Measurements from ENCODE around the gene STUM.

STUM gene

GRCh38 chr1:226550672-226551041 is 2.1 kb downstream of the STUM start:
- DNase-seq (ENCODE audit: low read depth), result no peak
- no peak for TF ChIP-seq CTCF (IDR thresholded peaks at IDR 0.05; ENCODE audit: low read length, missing control alignments)
- no peak overlapping the region for H3K4me3 ChIP-seq (replicated peaks; ENCODE audit: low read depth, low read length)

- no peak for DNase-seq (ENCODE audit: low read depth)
- no peak overlapping the region for H3K4me3 ChIP-seq (replicated peaks; ENCODE audit: low read depth, low read length)
Observed at GRCh38 chr1:226551299-226551698, 2.7 kb downstream of the STUM start.

GRCh38 chr1:226552061-226552460 is 3.5 kb downstream of the STUM start:
- no peak for TF ChIP-seq CTCF (IDR thresholded peaks at IDR 0.05; ENCODE audit: low read length, missing control alignments)
- no peak for DNase-seq (ENCODE audit: low read depth)
- H3K4me3 ChIP-seq (replicated peaks; ENCODE audit: low read depth, low read length), result no peak overlapping the region

More at GRCh38 chr1:226551299-226551698, 2.7 kb downstream of the STUM start:
- no peak for TF ChIP-seq CTCF (IDR thresholded peaks at IDR 0.05; ENCODE audit: low read length, missing control alignments)

GRCh38 chr1:226553266-226553923 is 4.8 kb downstream of the STUM start:
- no peak for DNase-seq (ENCODE audit: low read depth)
- TF ChIP-seq CTCF (IDR thresholded peaks at IDR 0.05; ENCODE audit: low read length, missing control alignments), result no peak
- no peak overlapping the region for H3K4me3 ChIP-seq (replicated peaks; ENCODE audit: low read depth, low read length)

GRCh38 chr1:226553924-226554282 is 5.3 kb downstream of the STUM start:
- no peak for TF ChIP-seq CTCF (IDR thresholded peaks at IDR 0.05; ENCODE audit: low read length, missing control alignments)
- H3K4me3 ChIP-seq (replicated peaks; ENCODE audit: low read depth, low read length), result no peak overlapping the region
- no peak for DNase-seq (ENCODE audit: low read depth)

GRCh38 chr1:226555092-226555491 is 6.5 kb downstream of the STUM start:
- TF ChIP-seq CTCF (IDR thresholded peaks at IDR 0.05; ENCODE audit: low read length, missing control alignments), result no peak
- DNase-seq (ENCODE audit: low read depth), result no peak
- no peak overlapping the region for H3K4me3 ChIP-seq (replicated peaks; ENCODE audit: low read depth, low read length)

- no peak overlapping the region for H3K4me3 ChIP-seq (replicated peaks; ENCODE audit: low read depth, low read length)
- no peak for TF ChIP-seq CTCF (IDR thresholded peaks at IDR 0.05; ENCODE audit: low read length, missing control alignments)
Observed at GRCh38 chr1:226557424-226557823, 8.9 kb downstream of the STUM start.

More at GRCh38 chr1:226557424-226557823, 8.9 kb downstream of the STUM start:
- no peak for DNase-seq (ENCODE audit: low read depth)

Measured in fibroblast of pulmonary artery (primary cell).